ENCODE data around the gene XPO6.
"Not testable (repeated sequence)": the region's sequence is repeated elsewhere in the genome, so short reads cannot be mapped to it uniquely, and the experiment has no call there.

The XPO6 gene

GRCh38 chr16:28126684-28127620 lies 84.8 kb downstream of the XPO6 start:
- no peaks in the 10 kb centered on the region for H3K9me3 ChIP-seq (ENCODE audit: insufficient read depth, low read depth, low read length)
- peaks cover 96% of the 10 kb centered on the region for H3K36me3 ChIP-seq (ENCODE audit: insufficient read depth, low read length)
- H3K4me3 ChIP-seq (ENCODE audit: low read length) = no peak overlapping the region
- no peak overlapping the region for H3K27ac ChIP-seq (ENCODE audit: low read depth, low read length)
- H3K9ac ChIP-seq (ENCODE audit: low read depth, low read length) = no peak overlapping the region
- H3K4me1 ChIP-seq (ENCODE audit: insufficient read depth, low read length) = no peaks in the 10 kb centered on the region
- H3K27me3 ChIP-seq (ENCODE audit: insufficient read depth, low read length) = no peaks in the 10 kb centered on the region
- 95% methylated on average over 14 of the region's 14 CpGs for WGBS

- H3K36me3 ChIP-seq (ENCODE audit: insufficient read depth, low read length) = peaks cover 96% of the 10 kb centered on the region
- H3K27me3 ChIP-seq (ENCODE audit: insufficient read depth, low read length) = no peaks in the 10 kb centered on the region
- 95% methylated on average over 16 of the region's 16 CpGs for WGBS
- H3K9ac ChIP-seq (ENCODE audit: low read depth, low read length) = no peak overlapping the region
- no peaks in the 10 kb centered on the region for H3K4me1 ChIP-seq (ENCODE audit: insufficient read depth, low read length)
- H3K9me3 ChIP-seq (ENCODE audit: insufficient read depth, low read depth, low read length) = no peaks in the 10 kb centered on the region
- H3K27ac ChIP-seq (ENCODE audit: low read depth, low read length) = no peak overlapping the region
- H3K4me3 ChIP-seq (ENCODE audit: low read length) = no peak overlapping the region
Observed at GRCh38 chr16:28125592-28125991, 86.2 kb downstream of the XPO6 start.

GRCh38 chr16:28121527-28121926 lies 90.2 kb downstream of the XPO6 start:
- Histone ChIP-seq H3K9me3 (ENCODE audit: insufficient read depth, low read depth, low read length) (no peaks in the 10 kb centered on the region), H3K4me3 (ENCODE audit: low read length) (no peak overlapping the region), H3K36me3 (ENCODE audit: insufficient read depth, low read length) (peaks cover 95% of the 10 kb centered on the region), H3K27me3 (ENCODE audit: insufficient read depth, low read length) (no peaks in the 10 kb centered on the region), H3K4me1 (ENCODE audit: insufficient read depth, low read length) (no peaks in the 10 kb centered on the region), H3K27ac (ENCODE audit: low read depth, low read length) (no peak overlapping the region), H3K9ac (ENCODE audit: low read depth, low read length) (no peak overlapping the region)
- 96% methylated on average over 2 of the region's 2 CpGs for WGBS

GRCh38 chr16:28120754-28121153 lies 91.0 kb downstream of the XPO6 start:
- H3K27ac ChIP-seq (ENCODE audit: low read depth, low read length) = no peak overlapping the region
- no peaks in the 10 kb centered on the region for H3K4me1 ChIP-seq (ENCODE audit: insufficient read depth, low read length)
- H3K9ac ChIP-seq (ENCODE audit: low read depth, low read length) = no peak overlapping the region
- WGBS = 97% methylated on average over 3 of the region's 3 CpGs
- no peaks in the 10 kb centered on the region for H3K9me3 ChIP-seq (ENCODE audit: insufficient read depth, low read depth, low read length)
- H3K36me3 ChIP-seq (ENCODE audit: insufficient read depth, low read length) = peaks cover 94% of the 10 kb centered on the region
- no peak overlapping the region for H3K4me3 ChIP-seq (ENCODE audit: low read length)
- no peaks in the 10 kb centered on the region for H3K27me3 ChIP-seq (ENCODE audit: insufficient read depth, low read length)

- no peaks in the 10 kb centered on the region for H3K9me3 ChIP-seq (ENCODE audit: insufficient read depth, low read depth, low read length)
- H3K4me1 ChIP-seq (ENCODE audit: insufficient read depth, low read length) = no peaks in the 10 kb centered on the region
- 100% methylated on average over 1 of the region's 2 CpGs for WGBS
- no peaks in the 10 kb centered on the region for H3K27me3 ChIP-seq (ENCODE audit: insufficient read depth, low read length)
- H3K9ac ChIP-seq (ENCODE audit: low read depth, low read length) = no peak overlapping the region
- H3K27ac ChIP-seq (ENCODE audit: low read depth, low read length) = no peak overlapping the region
- H3K36me3 ChIP-seq (ENCODE audit: insufficient read depth, low read length) = peaks cover 96% of the 10 kb centered on the region
- H3K4me3 ChIP-seq (ENCODE audit: low read length) = no peak overlapping the region
Observed at GRCh38 chr16:28118637-28119036, 93.1 kb downstream of the XPO6 start.

- WGBS = 97% methylated on average over 6 of the region's 6 CpGs
- peaks cover 97% of the 10 kb centered on the region for H3K36me3 ChIP-seq (ENCODE audit: insufficient read depth, low read length)
Observed at GRCh38 chr16:28117168-28117565, 94.6 kb downstream of the XPO6 start.

GRCh38 chr16:28115866-28116265 lies 95.9 kb downstream of the XPO6 start:
- not testable (repeated sequence) for H3K27me3 ChIP-seq (ENCODE audit: insufficient read depth, low read length); H3K9ac ChIP-seq (ENCODE audit: low read depth, low read length); H3K27ac ChIP-seq (ENCODE audit: low read depth, low read length); H3K4me1 ChIP-seq (ENCODE audit: insufficient read depth, low read length); H3K9me3 ChIP-seq (ENCODE audit: insufficient read depth, low read depth, low read length); H3K4me3 ChIP-seq (ENCODE audit: low read length)
- 96% methylated on average over 6 of the region's 6 CpGs for WGBS
- H3K36me3 ChIP-seq (ENCODE audit: insufficient read depth, low read length) = peaks cover 97% of the 10 kb centered on the region

More at GRCh38 chr16:28117168-28117565, 94.6 kb downstream of the XPO6 start:
- Histone ChIP-seq H3K27me3 (ENCODE audit: insufficient read depth, low read length) (no peaks in the 10 kb centered on the region), H3K27ac (ENCODE audit: low read depth, low read length) (no peak overlapping the region), H3K4me1 (ENCODE audit: insufficient read depth, low read length) (no peaks in the 10 kb centered on the region), H3K4me3 (ENCODE audit: low read length) (no peak overlapping the region), H3K9me3 (ENCODE audit: insufficient read depth, low read depth, low read length) (no peaks in the 10 kb centered on the region), H3K9ac (ENCODE audit: low read depth, low read length) (no peak overlapping the region)

GRCh38 chr16:28112908-28113307 lies 98.9 kb downstream of the XPO6 start:
- Histone ChIP-seq H3K9me3 (ENCODE audit: insufficient read depth, low read depth, low read length) (no peaks in the 10 kb centered on the region), H3K36me3 (ENCODE audit: insufficient read depth, low read length) (peaks cover 99% of the 10 kb centered on the region), H3K27ac (ENCODE audit: low read depth, low read length) (no peak overlapping the region), H3K4me3 (ENCODE audit: low read length) (no peak overlapping the region), H3K9ac (ENCODE audit: low read depth, low read length) (no peak overlapping the region), H3K4me1 (ENCODE audit: insufficient read depth, low read length) (no peaks in the 10 kb centered on the region), H3K27me3 (ENCODE audit: insufficient read depth, low read length) (no peaks in the 10 kb centered on the region)
- WGBS = 92% methylated on average over 10 of the region's 10 CpGs

- no peak overlapping the region for H3K4me3 ChIP-seq (ENCODE audit: low read length)
- H3K27ac ChIP-seq (ENCODE audit: low read depth, low read length) = no peak overlapping the region
- H3K27me3 ChIP-seq (ENCODE audit: insufficient read depth, low read length) = no peaks in the 10 kb centered on the region
- no peak overlapping the region for H3K9ac ChIP-seq (ENCODE audit: low read depth, low read length)
- no CpG with 5 or more reads among the region's 2 CpGs for WGBS
- H3K36me3 ChIP-seq (ENCODE audit: insufficient read depth, low read length) = peaks cover 100% of the 10 kb centered on the region
- H3K4me1 ChIP-seq (ENCODE audit: insufficient read depth, low read length) = no peaks in the 10 kb centered on the region
- no peaks in the 10 kb centered on the region for H3K9me3 ChIP-seq (ENCODE audit: insufficient read depth, low read depth, low read length)
Observed at GRCh38 chr16:28110977-28111376, 100.8 kb downstream of the XPO6 start.

- no peak overlapping the region for H3K27ac ChIP-seq (ENCODE audit: low read depth, low read length)
- no peak overlapping the region for H3K9ac ChIP-seq (ENCODE audit: low read depth, low read length)
- no peaks in the 10 kb centered on the region for H3K4me1 ChIP-seq (ENCODE audit: insufficient read depth, low read length)
- no peaks in the 10 kb centered on the region for H3K27me3 ChIP-seq (ENCODE audit: insufficient read depth, low read length)
- H3K36me3 ChIP-seq (ENCODE audit: insufficient read depth, low read length) = peaks cover 100% of the 10 kb centered on the region
- no peaks in the 10 kb centered on the region for H3K9me3 ChIP-seq (ENCODE audit: insufficient read depth, low read depth, low read length)
- H3K4me3 ChIP-seq (ENCODE audit: low read length) = no peak overlapping the region
- WGBS = 97% methylated on average over 5 of the region's 5 CpGs
Observed at GRCh38 chr16:28110479-28110878, 101.3 kb downstream of the XPO6 start.

- no peaks in the 10 kb centered on the region for H3K4me1 ChIP-seq (ENCODE audit: insufficient read depth, low read length)
Observed at GRCh38 chr16:28110074-28110473, 101.7 kb downstream of the XPO6 start.

More at GRCh38 chr16:28110074-28110473, 101.7 kb downstream of the XPO6 start:
- H3K36me3 ChIP-seq (ENCODE audit: insufficient read depth, low read length) = peaks cover 100% of the 10 kb centered on the region
- H3K9me3 ChIP-seq (ENCODE audit: insufficient read depth, low read depth, low read length) = no peaks in the 10 kb centered on the region
- no peak overlapping the region for H3K27ac ChIP-seq (ENCODE audit: low read depth, low read length)
- H3K9ac ChIP-seq (ENCODE audit: low read depth, low read length) = no peak overlapping the region
- 94% methylated on average over 3 of the region's 3 CpGs for WGBS
- H3K4me3 ChIP-seq (ENCODE audit: low read length) = no peak overlapping the region
- no peaks in the 10 kb centered on the region for H3K27me3 ChIP-seq (ENCODE audit: insufficient read depth, low read length)
